Measurements from ENCODE around the gene ZMYND8.
"Not testable (repeated sequence)": the region's sequence is repeated elsewhere in the genome, so short reads cannot be mapped to it uniquely, and the experiment has no call there.

ZMYND8 gene

GRCh38 chr20:47263465-47264084 lies 92.9 kb downstream of the ZMYND8 start:
- DNase-seq, result no peak

- no peak for DNase-seq
These were observed 93.4 kb downstream of the ZMYND8 start for GRCh38 chr20:47263080-47263464.

GRCh38 chr20:47262365-47263013 lies 94.0 kb downstream of the ZMYND8 start:
- DNase-seq, result no peak

GRCh38 chr20:47262008-47262364 lies 94.5 kb downstream of the ZMYND8 start:
- DNase-seq, result no peak

- DNase-seq, result not testable (repeated sequence)
These were observed 95.2 kb downstream of the ZMYND8 start for GRCh38 chr20:47261161-47261774.

GRCh38 chr20:47260540-47261126 lies 95.9 kb downstream of the ZMYND8 start:
- DNase-seq, result not testable (repeated sequence)

- no peak for DNase-seq
These were observed 97.5 kb downstream of the ZMYND8 start for GRCh38 chr20:47258745-47259695.

- no peak for DNase-seq
These were observed 98.7 kb downstream of the ZMYND8 start for GRCh38 chr20:47257771-47258170.

- no peak for DNase-seq
These were observed 99.2 kb downstream of the ZMYND8 start for GRCh38 chr20:47257256-47257655.

- DNase-seq, result no peak
These were observed 99.7 kb downstream of the ZMYND8 start for GRCh38 chr20:47256668-47257236.

- DNase-seq, result no peak
These were observed 102.6 kb downstream of the ZMYND8 start for GRCh38 chr20:47253872-47254271.

GRCh38 chr20:47252879-47253307 lies 103.6 kb downstream of the ZMYND8 start:
- DNase-seq, result no peak

- no peak for DNase-seq
These were observed 105.1 kb downstream of the ZMYND8 start for GRCh38 chr20:47251154-47252020.

- no peak for DNase-seq
These were observed 106.1 kb downstream of the ZMYND8 start for GRCh38 chr20:47250360-47250759.

GRCh38 chr20:47249913-47250312 lies 106.6 kb downstream of the ZMYND8 start:
- no peak for DNase-seq

- DNase-seq, result no peak
These were observed 108.0 kb downstream of the ZMYND8 start for GRCh38 chr20:47248448-47248966.

- no peak for DNase-seq
These were observed 108.5 kb downstream of the ZMYND8 start for GRCh38 chr20:47247972-47248371.

- no peak for DNase-seq
These were observed 110.3 kb downstream of the ZMYND8 start for GRCh38 chr20:47246061-47246777.

GRCh38 chr20:47245166-47245565 lies 111.3 kb downstream of the ZMYND8 start:
- not testable (repeated sequence) for DNase-seq

- DNase-seq, result no peak
These were observed 112.0 kb downstream of the ZMYND8 start for GRCh38 chr20:47244451-47244850.
